GM18907 (cell line): ENCODE measurements around the gene GP1BB.

ENCODE experiments used
- ATAC-seq: cut with Tn5 transposase; IDR thresholded peaks from one replicate; pipeline ENCODE4 v1.9.1; 2021; ENCODE audit warnings: mild to moderate bottlenecking, moderate library complexity; ENCODE audit not compliant: unreplicated experiment

The GP1BB gene

DNA sequence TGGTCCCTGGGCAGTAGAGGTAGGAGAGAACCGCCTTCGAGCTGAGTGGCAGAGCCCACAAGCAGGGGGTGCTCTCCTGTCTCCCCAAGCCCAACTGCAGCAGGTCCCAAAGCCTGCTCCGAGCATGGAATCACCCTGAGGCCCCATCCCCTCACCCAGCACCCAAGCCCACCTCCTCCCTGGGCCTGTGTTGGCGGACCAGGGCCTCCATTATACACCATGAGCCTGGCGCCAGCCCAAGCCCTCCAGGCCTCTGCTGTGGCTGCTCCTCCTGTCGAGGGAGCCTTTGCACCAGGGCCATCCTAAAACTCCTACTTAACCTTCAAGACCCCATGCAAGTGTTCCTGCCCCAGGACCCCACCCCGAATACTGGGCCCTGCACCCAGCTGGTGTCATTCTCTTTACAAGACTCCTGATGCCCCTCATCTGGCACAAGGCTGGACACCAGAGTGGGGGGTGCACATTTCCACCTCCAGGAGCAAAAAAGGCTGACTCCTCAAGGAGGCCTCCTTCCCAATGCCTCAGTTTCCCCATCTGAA, 16.6 kb downstream of the GP1BB start:
- no peak for ATAC-seq

DNA sequence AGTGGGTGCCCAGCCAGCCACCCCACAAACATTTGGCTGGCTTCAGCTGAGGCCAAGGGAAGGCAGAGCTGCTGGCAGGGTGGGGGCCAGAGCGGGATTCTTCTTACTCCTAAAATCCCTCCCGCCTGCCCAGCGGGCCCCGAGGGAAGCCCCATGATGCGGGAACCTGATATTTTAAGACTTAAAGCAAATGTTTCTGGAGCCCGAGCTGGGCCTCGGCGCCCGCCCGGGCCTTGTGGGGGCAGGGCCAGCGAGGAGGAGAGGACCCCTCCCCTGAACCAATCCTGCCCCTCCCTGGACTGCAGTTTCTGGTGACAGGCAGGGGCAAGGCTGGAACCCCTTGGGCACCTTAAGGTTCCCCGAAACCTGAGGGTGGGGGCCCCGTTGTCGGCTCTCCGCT, 17.2 kb downstream of the GP1BB start:
- ATAC-seq: no peak

DNA sequence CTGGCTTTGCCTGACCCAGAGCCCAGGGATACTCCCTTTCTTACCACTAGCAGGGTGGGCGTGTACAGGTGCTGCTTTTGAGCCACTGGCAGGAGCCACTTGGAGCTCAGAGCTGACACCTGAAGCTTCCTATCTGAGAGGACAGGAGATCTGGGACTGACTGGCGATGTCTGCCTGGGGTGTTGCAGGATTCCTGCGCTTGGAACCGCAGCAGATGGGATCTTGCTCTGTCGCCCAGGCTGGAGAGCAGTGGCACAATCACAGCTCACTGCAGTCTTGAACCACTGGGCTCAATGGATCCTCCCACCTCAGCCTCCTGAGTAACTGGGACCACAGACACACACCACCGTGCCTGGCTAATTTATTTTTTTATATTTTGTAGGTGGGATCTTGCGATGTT, 17.7 kb downstream of the GP1BB start:
- no peak for ATAC-seq

DNA sequence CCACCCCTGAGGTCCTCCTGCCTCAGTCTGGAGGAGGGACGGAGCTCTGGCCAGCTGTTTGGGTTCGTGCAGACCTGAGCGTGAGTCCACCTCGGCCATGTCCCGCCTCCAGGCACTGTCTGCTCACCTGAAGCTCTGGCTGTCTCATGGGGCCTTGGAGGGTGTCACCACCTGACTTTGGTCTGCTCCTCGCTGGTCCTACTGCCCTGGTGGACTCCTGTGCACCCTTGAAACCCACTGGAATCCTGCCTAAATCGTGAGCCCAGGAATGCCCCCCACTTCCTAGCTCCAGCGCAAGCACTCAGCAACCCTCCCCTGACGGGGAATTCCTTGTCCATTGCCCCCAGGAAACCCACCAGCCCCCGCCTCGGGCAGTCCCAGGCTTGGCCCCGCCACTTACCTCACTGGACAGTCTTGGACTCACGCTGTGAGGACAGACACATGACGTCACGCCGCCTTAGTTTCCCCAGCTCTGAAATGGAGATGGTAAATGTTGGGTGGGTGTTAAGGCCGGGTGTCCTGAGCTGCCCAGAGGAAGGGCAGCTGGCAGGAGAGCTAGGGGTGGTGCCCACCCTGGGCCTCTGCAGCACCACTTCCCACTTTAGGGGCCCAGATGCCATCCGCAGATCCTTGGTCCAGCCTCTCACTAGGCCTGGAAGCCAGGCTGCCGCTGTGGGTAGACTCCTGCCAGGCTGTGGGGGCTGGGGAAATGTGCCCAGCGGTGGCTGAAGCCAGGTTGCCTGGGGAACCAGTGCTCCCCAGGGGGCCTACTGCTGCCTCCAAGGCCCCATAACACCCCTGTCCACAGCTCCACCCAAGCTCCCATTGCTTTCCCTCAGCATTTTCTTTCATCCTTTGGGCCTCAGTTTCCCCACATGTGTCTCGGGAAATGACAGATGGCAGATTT, 19.1 kb downstream of the GP1BB start:
- ATAC-seq: no peak

DNA sequence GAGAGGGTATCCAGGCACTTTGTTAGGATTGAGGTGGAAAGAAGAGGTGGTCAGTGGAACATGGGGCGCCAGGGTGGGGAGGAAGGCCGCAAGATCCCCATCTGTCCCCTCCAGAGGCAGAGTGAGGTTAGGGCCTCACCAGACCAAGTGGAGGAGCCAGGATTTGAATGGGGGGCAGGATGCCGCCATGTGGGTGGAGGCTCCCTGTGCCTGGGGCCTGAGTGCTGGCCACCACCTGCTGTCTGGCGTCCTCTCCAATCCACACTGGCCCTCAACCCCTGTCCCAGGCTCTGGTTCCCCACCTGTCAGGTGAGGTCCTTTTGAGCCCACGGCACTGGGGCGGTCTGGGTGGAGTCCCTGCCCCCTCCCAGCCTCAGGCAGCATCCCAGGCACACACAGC, 19.7 kb downstream of the GP1BB start:
- ATAC-seq: no peak

DNA sequence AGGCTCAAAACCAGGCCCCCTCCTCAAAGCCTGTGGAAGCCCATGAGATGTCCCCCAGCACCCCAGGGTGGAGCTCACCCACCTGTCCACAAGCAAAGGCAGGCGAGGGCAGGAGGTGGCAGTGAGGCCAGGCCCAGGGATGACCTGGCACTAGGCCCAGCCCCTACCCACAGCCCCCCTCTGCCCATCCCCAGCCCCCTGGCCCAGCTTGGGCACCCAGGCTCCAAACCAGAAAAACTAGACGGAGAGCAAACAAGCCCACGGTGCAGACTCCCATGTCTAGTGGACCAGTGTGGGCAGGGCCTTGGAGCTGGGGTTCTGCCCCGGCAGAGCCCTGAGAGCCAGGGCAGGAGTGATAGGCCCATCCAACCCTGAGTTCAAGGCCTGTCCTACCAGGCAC, 20.3 kb downstream of the GP1BB start:
- no peak for ATAC-seq

DNA sequence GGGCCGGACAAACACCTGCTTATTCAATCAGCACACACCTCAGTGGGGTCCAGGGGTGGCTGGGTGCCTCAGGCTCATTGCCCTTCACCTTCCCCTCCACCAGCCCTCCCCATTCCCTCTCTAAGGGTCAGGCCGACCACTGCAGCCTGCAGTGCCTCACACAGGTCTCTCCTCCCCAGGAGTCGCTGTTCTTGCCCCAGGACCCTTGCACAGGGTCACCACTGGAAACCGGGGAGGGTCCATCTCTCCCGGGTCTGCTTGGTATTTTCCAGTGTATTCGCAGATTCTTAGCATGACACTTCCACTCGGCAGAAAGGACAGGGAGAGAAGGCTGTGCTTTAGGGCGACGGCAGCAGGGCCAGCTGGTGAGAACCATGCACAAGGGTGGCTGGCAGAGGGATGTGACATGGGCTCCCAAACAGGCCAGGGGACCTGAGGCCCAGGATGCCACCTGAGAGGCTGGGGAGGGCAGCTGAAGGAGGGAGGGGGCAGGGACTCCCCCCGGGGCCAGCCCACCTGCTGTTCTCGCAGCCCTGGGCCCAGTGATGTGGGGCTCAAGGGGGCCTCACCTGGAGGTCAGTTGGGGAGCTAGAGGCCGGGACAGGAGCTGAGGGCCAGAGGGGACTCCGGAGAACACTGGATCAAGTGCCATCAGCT, 21.1 kb downstream of the GP1BB start:
- no peak for ATAC-seq

DNA sequence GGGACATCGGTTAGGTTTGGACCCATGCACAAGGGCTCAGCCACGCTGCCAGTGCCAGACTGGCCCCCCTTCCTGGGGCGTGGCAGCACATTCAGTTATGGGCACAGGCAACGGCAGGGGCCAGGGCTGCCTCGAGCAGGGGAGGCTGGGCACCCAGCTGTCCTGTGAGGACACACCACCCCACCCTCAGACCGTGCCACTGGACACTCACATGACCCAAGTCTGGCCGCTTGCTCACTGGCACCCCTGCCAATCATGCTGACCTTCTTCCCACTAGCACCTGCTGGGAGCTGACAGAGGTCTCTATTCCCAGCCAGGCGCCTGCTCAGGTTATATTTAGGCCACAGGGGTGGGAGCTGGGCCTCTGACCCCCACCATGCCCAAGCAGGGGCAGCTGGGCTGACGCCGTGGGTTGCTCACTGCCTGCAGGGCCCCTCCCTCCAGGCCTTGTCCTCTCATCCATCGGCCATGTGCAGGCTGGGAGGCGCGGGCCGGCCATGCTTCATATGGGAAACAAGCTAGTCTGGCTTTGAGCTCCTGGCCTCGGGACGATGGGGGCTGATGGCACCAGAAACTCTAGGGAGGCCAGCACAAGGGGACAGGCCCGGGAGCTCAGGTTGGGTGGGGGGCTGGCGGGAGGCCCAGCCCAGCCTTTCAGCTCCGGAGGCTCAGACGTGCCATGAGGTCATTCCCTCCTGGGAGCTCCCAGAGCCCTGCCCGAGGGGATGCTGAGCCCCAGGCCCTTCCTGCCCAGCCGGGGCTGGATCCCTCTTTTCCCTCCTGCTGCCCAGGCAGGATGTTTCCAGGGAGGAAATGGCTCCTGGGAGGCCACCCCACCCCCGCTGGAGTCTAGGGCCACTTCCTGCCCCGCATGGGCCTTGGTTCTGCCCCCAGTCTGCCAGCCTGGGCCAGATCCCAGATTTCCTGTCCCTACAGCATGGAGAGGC, 22.1 kb downstream of the GP1BB start:
- ATAC-seq: no peak

DNA sequence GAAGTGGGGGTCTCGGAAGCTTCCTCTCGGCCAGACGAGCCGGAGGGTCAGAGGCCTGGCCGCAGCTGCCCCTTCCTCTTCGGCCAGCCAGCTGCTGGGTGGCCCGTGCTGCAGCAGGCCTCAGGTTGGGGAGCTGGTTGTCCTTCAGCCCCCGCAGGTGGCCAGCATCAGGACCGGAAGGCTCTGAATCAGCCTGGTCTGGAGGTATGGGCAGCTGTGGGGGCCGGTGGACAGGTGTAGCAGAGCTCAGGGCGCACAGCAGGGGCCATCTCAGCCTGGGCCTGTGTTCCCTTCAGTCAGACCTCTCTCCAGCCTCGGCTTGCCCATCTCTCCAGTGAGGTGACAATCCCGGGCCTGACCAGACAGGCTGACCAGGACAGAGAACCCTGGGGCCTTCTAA, 23.4 kb downstream of the GP1BB start:
- no peak for ATAC-seq

DNA sequence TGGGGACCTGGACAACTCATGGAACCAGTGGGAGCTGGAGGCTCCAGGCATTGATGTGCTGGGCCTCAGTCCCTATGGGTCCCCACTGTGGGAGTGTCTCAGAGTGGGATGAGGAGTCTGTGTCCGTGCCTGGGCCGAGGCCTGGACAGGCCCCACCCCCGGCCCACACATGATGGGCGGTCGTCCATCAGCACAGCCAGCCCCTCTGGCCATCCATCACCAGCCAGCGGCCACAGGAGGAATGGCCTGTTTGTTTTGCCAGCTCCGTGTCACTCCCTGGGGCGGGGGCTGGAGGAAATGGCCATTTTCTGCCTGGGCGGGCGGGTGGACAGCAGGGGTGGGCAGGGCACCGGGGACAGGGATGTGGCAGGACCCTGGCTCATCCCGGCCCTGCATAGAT, 24.2 kb downstream of the GP1BB start:
- ATAC-seq: no peak

DNA sequence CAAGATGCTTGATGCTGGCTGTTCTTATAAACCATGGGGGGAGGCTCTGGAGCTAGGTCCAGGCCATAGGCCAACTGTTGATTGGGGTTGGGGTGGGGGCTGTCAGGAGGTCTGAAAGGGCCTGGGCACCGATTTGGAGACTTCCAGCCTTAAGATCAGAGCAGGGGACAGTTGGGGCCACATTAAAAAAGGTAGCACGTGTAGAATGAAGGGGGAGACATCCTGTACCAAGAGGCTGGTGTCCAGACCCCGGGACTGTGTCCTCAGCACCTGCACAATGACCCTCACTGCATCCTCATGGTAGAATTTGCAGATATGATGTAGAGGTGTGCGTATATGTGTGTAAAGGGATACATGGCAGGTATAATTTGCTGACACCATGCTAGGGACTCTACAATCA, 24.8 kb downstream of the GP1BB start:
- ATAC-seq: no peak

DNA sequence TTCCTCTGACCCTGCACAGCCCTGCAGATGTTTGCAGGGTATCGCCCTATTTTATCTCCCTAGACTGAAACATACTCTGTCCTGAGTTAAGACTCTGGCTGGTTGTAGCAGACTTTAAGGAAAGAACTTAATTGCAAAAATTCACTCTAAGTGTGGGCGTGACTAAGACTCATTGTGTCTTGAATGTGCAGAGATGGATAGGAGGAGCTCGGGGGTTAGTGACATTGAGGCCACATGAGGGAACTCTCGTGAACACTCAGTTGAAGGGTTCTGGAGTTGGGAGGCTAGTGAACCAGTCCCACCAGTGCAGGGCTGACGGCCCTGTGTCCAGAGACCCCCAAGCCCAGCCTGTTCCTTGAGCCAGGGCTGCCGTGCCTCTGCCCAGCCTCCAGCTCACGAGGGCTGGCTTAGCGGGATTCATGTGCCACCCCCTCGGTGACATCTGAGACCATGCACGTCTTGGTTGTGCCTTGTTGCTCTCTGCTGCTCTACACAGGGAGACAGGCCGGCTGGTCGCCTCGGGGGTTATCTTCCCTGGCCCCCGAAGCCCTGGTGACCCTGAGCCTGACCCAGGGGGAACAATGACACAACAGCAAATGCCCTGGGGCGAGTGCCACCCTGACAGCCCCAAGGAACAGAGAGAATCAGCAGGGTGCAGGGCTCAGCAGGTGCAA, 25.8 kb downstream of the GP1BB start:
- ATAC-seq: no peak

DNA sequence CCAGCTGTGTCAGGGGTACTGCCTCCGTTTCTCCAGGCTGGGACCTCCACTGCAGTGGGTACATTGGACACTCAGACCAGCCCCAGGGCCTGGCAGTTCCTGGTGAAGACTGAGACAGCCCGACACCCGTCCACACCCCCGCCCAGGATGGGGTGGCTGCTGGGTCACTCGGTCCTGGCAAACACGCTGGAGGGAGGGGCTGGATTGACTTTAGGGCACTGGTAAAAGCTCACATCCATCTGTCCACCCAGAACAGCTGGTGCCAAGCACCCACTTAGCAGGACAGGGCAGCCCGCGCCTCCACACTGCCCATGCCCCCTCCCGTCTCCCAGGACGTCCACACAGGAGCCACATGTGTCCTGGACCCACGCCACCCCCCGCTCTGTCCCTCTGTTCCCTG, 26.5 kb downstream of the GP1BB start:
- ATAC-seq: no peak

DNA sequence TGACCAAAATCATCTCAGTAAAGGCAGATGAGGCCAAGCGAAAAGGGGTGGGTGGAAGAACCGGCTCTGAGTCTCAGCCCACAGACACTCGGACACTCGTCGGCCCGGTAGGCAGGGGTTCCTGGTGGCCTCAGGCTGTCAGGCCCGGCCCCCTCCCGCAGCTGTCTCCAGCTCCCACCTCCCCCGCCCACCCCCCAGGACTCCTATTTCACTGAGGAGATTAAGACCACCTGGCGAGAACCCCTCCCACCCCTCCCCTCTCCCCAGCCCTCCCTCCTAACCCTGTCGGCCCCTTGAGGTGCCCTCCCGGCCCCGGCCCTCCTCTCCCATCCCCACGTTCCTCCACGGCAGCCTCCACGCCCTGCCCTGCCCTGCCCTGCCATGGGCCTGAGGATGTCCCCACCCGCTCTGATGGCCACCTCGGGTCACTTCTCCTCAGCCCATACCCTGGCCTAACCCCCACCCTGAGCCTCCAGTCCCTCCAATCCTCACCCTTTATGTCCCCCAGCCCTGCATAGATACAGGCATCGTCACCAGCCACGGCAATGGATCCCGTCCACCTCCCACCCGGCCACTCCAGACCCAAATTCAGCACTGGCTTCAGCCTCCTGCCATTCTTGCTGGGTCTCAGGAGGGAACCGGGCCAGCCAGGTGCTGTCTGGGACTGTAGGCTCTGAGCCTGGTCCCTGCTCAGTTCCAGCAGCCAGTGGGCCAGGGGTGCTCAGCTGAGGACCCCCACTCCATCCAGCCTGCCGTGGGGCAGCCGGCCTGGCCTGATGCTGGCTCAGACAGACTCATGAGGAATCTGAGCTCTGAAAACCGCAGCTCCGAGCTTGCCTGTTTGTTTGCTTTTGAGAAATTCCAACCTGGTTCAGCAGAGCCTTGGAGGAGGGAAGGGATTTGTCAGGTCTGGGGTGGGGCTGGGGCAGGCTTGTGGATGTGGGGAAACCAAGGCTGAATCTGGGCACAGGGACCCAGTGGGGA, 27.5 kb downstream of the GP1BB start:
- ATAC-seq: no peak

DNA sequence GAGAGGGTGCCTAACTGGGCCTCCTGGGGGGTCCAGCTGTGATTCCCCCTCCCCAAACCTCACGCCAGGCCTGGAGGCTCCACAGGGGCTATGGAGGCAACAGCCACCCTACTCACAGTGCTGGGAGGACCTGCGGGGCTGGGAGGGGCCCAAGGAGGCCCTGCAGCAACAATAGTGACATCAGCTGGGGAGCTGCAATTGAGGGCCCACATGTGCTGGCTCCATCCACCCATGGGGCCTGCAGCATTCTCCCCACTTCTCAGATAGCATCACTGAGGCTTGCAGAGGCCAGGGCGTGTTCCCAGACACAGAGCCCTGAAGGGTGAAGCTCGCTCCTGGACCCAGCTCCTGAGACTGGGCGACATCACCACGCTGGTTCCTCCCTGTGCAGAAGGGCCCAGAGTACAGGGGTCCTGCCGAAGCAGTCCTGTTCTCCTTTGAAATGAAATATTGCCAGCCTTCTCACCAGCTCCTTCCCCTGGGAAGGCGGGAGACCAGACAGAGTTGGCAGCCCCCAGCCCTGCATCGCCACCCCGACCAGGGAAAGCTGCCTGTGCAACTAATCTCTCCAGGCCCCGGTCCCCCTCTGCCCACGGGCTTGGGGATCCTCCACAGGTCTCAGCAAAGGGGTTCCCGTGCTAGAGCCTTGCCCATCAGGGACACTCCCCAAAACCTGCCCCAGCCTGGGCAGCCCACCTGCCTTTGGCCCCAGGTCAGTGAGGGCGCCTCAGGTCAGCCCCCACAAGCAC, 28.3 kb downstream of the GP1BB start:
- no peak for ATAC-seq

DNA sequence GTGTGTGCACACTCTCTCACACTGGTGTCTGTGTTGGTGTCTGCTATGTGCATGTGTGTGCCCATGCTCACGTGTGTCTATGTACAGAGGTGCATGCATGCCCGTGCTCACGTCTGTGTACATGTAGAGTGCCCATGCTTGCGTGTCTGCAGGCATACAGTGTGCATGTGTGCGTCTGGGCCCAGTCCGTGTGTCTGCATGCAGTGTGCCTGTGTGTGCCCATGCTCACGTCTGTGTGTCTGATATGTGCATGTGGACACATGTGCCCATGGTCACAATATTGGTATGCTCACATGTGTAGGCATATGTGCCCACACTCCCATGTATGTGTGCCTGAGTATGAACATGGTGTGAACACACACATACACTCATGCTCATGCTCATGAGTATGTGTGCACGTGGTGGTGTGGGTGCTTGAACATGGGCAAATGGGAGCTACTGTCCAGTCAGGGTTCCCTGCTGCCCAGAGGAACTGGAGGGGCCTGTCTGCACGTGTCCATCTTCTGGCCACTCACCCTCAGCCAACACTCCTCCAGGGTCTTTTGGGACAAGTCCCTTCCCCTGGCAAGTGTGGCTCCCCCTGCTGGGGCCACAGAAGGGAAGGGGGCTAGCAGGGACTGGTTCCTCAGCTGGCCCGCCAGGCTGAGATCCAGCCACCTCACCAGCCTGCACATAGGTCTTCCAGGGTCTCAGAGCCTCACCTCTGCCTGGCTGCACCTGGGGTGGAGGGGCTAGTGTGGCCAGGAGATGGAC, 29.9 kb downstream of the GP1BB start:
- ATAC-seq: no peak

DNA sequence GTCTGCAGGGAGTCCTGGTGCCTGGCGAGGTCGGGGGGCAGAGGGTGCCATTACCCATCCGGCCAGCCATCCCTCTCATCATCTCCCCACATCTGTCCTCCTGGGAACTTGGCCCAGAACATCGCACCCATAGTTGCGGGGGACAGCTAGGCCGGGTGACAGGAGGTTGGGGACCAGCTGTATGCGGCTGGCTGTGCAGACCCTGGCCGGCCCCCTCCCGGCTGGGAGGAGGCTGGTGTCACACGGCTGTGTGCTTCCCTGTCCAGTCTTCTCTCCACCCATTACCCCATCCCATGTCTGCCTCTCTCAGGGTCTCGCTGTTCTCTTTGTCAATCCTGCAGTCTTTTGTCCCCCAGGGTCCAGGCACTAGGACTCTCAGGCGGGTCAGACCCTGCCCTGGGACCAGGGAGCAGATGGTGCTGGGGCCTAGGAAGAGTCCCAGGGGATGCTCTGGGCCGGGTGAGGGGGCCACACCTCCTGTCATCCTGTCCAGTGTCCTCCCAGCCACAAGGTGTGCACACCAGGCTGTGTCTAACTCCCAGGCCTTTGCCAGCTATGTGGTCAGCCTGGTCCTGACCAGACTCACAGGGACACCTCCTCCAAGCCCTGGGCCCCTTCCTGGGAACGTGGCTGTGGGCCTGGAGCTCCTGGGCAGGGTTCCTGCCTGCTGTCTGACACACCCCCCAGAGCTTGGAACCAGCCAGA, 30.8 kb downstream of the GP1BB start:
- no peak for ATAC-seq
